Testis (tissue), 2 donors: Measurements from ENCODE around the gene DPF1.

Experiments
- POLR2A ChIP-seq: fragments of 450-650 bp; IDR thresholded peaks from one replicate; pipeline ENCODE4 v1.6.1; 2017; ENCODE audit warnings: antibody characterized with exemption, mild to moderate bottlenecking, moderate library complexity
- TF ChIP-seq, protein P1 (sequence below), 3 experiments: fragments of 450-650 bp in 2 of 3; fragments of 200-600 bp in 1 of 3; sonication (generic) in 1 of 3; IDR thresholded peaks; one replicate each; pipeline ENCODE4 v1.5.1; 2016 to 2019; ENCODE audit warnings: antibody characterized with exemption in 3 of 3, mild to moderate bottlenecking in 2 of 3, moderate library complexity in 1 of 3

DNA sequence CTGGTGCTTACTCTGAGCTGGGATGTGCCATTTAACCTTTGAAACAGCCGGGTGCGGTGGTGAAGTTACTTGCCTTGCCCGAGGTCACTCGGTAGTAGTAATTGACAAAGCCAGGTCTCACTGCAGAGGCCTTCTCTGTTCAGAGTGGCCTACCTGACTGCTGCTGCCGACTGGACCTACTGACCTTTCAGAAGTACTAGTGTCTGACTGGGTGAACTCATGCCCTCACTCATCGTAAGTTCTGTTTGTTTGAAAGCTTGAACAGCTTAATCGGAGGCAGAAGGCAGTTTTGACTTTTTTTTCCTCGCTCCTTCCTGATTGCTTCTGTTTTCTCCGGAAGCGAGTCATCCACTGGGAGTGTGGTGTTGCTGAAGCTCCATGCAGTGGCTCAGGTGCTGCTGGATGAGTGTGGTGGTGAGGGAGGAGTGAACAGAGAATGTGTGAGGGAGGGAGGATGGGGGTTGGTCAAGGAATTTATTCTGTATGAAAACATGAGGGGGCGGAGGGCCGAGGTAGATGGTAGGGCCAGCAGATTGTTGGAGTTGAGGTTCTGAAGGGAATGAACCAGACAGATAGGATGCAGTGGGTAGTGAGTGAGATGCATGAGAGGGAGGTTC is 43.1 kb upstream of the DPF1 start:
- TF ChIP-seq, protein P1, sequence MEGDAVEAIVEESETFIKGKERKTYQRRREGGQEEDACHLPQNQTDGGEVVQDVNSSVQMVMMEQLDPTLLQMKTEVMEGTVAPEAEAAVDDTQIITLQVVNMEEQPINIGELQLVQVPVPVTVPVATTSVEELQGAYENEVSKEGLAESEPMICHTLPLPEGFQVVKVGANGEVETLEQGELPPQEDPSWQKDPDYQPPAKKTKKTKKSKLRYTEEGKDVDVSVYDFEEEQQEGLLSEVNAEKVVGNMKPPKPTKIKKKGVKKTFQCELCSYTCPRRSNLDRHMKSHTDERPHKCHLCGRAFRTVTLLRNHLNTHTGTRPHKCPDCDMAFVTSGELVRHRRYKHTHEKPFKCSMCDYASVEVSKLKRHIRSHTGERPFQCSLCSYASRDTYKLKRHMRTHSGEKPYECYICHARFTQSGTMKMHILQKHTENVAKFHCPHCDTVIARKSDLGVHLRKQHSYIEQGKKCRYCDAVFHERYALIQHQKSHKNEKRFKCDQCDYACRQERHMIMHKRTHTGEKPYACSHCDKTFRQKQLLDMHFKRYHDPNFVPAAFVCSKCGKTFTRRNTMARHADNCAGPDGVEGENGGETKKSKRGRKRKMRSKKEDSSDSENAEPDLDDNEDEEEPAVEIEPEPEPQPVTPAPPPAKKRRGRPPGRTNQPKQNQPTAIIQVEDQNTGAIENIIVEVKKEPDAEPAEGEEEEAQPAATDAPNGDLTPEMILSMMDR (IDR thresholded peaks at IDR 0.05) = no peak
- no peak for TF ChIP-seq POLR2A
